GM18858 (cell line): ENCODE measurements around the gene PORCN.

ENCODE experiments used
- ATAC-seq: cut with Tn5 transposase; IDR thresholded peaks from one replicate; pipeline ENCODE4 v1.9.1; 2021; ENCODE audit not compliant: unreplicated experiment

Gene PORCN

DNA sequence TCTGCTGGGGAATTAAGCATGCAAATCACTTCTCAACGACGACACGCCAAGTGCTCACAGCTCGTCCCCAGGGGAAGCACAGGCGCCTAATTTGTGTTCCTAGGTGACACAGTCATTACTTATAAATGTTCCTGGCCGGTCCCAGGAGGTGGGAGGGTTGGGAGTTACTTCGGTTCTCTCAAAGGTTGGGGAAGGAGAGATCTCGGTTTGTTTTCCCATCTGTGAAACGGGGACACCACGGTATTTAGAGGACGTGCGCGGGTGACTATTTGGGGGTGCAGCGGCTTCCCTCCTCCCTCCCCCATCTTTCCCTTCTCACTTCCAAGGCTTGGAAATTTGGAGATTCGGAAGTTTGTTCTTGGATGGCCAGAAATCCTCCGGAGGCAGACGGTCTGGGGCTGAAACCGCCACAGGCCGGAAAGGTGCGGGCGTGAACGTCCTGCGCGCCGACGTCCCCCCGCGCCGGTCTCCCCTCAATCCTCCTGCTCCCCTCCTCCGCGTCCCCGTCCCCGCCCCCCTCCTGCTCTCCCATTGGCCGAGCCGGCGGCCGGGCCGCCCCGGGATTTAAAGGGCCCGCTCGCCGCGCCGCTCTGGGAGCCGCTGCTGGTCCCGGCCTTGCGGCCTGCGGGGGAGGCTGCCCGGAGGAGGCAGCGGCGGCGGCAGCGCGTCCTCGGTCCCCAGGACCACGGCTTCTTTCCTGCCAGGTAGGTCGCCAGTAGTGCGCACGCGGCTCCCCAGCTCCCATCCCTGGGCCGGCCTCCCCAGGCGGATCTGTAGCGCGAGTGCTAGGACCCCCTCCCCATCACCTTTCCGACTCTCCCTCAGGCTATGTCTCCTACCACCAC lies at the start of gene PORCN:
PORCN (plus strand) TSS at position 593 of the 845 bp plus-strand sequence. CDS start 829 bp downstream, outside the sequence.
- no peak for ATAC-seq

DNA sequence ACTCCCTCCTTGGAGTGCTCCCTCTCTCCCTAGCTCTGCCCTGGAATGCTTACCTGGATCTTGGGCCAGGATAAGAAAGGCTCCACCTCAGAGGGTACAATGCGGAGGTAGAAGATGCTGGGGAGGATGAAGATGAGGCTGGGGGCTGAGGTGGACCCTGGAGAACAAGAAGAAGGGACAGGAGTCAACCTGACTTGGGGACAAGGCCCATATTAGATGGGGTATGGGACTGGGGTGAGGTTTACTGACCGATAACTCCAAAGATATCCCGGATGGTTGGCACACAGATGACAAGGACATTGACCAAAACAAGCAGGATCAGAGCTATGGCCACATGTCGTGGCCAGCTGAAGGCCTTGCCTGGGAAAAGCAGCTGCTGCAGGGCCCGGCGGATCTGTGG lies 49.3 kb upstream of the PORCN start:
- no peak for ATAC-seq

DNA sequence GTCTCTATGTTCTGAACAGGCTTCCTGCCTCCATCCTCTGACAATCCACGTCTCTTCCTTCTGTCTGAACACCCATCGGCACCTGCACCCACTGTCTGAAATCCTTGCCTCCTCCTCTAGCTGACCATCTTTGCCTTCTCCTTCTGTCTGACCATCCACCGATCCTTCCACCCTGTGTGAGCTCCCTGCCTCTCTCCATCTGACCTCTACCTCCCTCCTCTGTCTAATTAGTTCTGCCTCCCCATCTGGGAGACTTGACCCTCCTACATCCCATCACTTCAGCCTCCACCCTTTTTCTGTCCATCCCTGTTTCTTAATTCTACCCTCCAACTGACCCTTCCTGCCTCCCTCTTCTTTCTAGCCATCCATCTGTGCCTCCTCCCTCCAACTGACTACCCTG lies 48.8 kb upstream of the PORCN start:
- no peak for ATAC-seq

DNA sequence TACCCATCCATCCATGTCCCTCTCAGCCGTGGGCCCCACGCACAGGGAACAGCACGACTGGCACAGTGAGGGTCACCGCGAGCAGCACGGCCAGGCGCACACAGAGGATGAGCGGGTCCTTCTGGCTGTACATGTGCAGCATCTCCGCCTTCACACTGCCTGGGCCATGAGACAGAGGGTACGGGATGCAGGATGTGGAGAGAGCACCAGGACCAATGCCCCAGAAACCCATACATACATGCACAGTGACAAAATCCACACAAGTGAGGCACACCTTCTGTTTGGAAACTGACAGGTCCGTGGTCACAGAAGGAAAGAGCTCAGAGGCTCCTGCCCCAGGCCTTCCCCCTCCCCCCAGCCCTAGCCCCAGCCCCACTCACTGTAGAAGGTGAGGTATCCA lies 48.2 kb upstream of the PORCN start:
- ATAC-seq: no peak

DNA sequence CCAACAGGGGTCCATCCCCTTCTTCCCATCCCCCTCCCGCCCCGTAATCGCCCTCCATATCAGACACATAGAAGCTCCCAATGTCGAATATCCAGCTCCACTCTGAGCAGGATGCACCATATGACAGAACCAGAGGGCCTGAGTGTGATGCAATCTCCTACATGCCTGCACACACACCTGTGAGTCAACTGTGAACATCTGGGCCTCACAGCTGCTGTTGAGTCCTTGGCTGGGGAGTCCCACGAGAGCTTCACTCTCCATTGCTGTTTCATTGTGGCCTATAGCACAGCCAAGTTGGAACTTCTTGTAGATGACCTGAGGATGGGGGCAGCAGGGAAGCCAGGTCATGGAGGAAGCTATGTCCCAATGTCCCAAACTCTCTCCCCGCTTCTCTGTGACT lies 47.0 kb upstream of the PORCN start:
- ATAC-seq: no peak

DNA sequence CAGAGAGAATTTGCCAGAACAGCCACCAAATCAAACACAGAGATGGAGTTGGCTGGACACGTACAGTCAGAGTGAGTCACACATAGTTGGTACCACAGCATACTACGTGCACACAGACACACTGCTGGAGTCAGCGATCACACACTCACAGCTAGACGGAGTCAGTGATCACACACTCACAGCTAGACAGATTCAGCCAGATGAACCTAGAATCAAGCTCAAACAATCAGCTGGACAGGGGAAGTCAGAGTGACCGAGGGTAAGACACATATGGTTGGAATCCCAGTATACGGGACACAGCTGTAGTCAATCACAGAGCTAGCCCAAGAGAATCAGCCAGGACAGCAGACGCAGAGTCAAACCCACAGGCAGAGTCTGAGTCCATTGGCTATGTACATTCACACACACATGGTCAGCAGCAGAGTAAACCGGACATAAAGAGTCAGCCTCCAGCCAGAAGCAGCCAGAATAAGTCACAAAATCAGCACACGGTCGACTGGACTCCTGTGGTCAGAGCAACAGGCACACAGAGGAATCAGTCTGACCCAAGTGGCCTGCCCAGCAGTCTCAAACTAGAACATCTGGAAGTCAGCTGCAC lies 43.4 kb upstream of the PORCN start:
- no peak for ATAC-seq

DNA sequence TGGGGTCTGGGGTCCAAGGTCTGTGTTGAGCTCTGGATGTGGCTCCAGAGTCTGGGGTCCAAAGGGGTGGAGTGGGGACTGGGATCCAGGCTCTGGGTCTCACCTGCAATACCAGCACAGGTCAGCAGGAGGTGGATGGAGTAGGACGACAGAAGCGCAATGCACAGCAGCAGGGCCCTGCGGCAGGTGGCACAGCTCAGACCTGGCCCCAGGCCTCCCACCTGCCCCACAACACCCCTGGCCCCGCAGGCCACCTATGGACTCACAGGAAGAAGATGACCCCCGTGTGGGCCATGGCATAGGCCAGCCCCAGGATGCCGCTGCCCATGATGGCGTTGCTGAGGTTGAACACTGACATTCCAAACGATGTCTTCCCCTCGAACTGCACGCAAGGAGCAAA lies 42.1 kb upstream of the PORCN start:
- no peak for ATAC-seq

DNA sequence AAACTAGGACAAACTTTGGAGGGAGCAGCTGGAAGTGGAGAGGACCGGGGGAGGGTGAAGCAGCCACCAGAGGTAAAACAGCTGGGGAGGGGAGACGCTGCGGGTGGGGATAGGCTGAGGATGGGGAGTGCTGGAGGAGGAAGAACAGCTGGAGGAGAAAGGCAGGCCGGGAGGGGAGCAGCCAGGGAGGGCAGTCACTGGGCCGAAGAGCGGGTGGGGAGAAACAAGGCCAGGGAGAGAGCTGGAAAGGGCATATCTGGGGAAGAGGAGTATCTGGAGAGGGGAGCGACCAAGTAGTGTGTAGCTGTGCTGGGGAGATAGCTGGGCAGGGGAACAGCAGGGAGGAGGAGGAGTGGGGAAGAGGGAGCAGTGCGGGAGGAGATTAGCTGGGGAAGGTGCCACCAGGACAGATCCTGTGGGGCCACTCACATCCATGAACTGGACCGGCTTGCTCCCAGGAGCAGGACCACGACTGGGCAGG lies 41.5 kb upstream of the PORCN start:
- ATAC-seq: no peak

DNA sequence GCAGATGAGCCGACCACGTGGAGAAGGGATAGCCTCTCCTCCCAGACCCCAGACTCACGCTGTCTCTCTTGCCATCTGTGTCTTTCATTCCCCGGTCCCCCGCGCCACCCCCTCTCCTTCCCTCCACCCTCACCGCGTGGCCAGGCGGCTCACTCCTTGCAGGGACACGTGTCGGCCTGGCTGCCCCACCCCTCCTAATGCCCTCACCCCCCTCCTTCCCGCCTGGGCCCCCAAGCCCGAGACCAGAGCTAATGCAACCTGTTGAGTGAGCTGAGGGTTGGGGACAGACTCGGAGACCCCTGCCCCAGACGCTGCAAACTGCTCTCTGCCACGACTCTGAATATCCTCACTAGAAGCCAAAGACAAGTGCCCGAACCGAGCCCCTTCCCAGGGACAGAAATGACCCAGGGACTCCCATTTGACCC lies 40.5 kb upstream of the PORCN start:
- ATAC-seq: no peak

DNA sequence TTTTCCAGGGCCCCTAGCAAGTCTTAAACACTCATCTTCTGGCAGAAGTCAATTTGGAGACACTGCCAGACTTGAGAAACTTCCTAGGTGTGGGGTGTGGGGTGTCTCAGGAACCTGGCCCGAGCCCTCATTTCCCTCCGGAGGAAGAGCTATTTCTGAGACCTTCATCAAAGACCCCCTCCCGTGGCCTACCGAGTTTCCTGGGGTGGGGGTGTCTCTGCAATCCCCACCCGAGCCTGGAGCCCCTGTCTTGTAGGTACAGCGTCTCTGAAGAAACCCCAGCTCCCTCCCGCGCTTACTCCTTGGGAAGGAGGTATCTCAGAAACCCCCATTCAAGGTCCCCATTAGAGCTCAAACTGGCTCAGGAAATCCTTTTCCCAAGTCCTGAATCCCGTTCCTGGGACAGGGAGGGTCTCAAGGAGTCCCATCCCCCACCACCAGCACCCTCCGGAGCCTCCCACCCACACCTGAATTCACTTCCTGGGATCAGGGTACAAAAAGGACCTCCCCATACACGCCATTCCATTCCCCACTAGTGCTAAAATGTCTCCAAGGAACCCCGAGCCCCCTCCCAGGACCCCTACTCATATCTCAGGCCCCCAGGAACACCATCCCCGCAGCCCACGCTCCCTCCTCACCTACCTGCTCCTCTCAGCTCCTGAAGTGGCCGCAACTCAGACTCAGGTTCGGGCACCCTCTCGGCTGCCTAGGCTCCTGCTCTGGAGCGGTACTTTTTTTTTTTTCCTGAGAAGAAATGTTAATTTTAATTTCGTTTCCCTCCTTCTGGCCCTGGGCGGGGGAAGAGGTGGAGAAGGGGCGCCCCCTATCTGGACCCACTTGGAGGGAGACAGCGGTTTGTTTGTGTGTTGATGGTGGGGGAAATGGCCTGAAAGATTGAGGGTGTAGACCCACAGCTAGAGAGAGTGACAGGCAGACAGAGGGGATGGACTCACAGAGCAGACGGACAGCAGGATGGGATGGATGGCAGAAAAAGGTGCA lies 39.8 kb upstream of the PORCN start:
- ATAC-seq: no peak

DNA sequence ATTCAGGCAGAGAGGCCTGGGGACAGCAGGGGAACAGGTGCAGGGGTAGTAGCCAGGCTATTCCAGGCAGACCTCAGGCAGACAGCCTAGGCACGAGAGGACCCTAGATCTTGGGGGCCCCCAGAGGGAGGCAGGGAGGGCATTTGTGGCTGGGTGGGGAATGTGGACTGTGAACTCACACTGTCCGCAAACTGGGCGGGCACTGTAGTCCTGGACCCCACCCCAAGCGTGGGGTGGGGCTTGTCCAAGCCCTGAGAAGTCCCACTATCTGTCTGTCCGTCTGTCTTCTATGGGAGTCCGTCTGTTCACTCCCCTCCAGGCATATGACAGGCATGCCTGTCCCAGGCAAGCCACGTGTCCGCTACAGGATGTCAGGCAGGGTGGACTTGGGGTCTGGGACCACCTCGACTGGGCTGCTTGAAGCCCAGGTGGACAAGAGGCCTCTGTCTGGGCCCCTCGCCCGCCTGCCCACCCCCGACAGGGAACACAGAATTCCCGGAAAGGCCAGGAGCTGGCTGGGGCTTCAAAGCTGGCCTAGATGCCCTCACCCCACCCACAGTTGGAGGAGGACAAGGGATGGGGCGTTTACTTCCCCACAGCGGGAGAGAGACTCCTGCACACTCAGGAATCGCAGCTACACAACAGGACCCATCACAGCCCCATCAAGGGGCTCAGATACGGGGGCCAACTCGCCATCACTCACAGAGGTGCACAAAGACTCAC lies 38.5 kb upstream of the PORCN start, which contains the start of gene SLC38A5:
SLC38A5 (minus strand) TSS at position 151 of the 723 bp plus-strand sequence. CDS start 2,336 bp downstream, outside the sequence.
- ATAC-seq: no peak

DNA sequence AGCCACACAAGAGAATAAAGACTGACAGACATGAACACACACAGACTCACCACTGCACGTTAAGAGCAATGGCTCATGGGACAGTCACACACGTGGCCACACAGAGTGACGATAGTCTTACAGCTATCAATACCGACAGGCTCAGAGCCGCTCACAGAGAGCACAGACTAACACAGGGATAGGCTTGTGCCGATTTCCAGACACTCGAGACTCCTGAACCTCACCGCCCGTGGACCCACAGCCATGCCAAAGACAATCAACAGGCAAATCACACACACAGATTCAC lies 38.0 kb upstream of the PORCN start:
- ATAC-seq: no peak

DNA sequence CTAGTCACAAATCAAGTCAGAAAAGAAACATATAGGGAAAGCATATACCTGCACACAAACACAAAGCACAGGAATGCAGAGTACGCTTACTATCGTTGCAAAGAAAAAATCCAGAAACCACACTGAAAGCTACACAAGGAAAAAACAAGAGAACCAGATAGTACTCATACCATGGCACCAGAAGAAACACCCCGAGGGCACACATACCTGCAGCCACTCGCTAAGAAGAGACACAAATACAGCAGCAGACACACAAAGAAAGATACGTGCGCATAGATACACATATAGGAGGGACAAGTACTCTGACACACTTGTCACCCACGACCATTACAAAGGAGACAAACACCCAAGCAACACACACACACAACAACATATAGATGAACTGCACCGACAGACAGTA lies 37.3 kb upstream of the PORCN start:
- ATAC-seq: no peak

DNA sequence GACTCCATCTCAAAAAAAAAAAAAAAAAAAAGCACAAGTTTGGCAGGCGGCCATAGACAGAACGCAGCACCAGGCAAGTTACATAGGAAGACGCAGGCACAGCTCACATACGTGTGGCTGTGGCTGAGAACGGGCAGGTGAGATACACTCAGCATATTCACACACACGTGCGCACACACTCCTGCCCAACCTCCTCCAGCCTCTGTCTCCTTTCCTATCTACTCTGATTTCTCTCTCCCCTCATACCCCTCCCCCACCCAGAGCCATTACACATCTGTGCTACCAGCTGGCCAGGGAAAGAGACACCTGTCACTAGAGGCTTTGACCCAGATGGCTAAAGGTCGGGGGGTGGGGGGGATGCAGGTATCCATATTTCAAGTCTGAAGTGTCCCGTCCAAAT lies 36.6 kb upstream of the PORCN start:
- ATAC-seq: no peak

DNA sequence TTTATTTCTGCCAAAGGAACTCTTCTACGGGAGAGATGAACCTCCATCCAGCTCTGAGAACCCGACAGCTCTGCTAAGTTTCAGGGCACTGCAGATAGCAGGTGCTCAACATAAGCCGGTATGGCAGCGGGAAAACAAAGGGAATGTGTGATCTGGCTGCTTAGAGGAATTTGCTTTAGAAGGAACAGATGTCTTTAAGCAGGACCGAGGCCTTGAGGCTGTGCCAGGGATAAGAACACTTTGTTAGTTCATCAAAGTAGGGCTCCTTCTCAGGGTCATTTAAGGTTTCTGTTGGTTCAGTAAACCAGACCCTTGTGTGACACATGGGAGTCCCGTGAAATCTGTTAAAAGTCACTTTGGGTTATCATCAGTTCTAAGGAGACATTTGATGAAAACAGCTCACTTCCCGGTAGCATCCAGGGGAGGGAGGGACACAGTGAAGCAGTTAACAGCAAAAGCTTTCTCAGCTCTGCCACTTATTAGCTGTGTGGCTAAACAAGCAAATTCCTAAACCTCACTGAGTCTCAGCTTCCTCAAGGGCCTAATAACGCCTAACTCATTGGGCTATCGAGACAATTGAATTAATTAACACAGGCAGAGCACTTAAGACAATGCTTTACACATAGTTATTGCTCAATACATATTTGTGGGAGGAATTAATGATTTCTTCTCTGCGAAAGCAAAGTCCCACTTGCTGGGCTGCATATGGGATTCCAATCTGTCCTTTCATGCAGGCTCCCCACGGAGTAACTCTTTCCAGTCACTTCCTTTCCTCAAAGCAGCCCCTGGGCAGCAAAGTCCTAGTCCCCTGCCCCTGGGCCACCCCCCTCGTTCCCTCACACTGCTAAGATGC lies 35.7 kb upstream of the PORCN start:
- no peak for ATAC-seq

DNA sequence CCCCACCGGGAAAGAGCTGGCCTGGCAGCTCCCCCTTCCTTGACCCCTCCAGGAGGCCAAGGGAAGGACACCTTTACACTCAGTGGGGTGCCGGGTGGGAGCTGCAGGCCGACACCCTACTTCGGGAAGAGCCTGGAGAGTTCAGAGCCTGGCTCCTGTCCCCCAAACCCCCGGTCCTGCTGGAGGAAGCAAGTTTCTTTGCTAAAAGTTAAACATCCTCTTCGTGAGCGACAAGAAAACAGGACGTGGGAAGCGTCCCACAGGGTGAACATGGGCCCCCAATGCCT lies 35.1 kb upstream of the PORCN start:
- ATAC-seq: no peak

DNA sequence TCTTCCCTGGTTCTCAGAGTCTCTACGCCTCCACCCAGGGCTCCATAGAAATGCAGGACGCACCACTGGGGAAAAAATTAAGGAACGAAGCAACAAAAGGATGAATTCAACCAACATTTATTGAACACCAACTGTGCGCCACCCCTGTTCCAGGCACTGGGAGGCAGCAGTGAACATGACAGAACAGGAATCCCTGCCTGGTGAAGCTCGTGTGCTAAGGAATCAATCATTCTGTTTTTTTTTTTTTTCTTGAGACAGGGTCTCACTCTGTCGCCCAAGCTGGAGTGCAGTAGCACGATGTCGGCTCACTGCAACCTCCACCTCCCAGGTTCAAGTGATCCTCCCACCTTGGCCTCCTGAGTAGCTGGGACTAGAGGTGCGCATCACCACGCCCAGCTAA lies 34.7 kb upstream of the PORCN start:
- ATAC-seq: no peak

DNA sequence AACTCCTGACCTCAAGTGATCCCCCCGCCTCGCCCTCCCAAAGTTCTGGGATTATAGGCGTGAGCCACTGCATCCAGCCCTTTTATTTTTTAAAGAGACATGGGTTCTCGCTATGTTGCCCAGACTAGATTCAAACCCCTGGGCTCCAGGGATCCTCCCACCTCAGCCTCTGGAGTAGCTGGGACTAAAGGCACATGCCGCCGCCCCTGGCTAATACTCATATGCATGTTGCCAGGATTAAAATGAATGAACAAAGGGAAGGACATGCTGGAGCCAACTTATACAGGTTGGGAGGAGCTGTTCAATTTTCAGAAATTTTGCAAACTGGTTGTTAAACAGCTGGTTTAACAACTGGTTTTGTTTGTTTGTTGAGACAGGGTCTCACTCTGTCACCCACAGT lies 34.2 kb upstream of the PORCN start:
- no peak for ATAC-seq

DNA sequence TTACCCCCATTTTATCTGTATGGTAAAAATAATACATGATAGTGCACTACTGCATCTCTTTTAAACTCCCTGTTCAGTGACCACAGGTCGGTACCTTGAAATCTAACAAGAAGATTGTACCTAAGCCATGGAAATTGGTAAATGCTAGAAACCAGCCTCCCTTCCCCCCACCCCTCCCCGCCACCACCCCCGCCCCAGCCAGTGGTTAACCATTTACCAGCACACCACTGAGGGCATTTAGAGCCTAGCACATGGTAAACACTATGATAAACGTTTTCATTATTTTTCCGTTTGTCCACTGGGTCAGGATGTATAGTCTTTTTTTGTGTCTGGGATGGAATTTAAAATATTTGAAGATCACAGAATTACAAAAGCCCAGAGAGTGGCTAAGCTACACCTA lies 33.5 kb upstream of the PORCN start:
- no peak for ATAC-seq
